ENCODE measurements around the gene PTGES3.

GRCh38 chr12:56661560-56661959, 26.5 kb downstream of the PTGES3 start:
- TF ChIP-seq, protein P1, sequence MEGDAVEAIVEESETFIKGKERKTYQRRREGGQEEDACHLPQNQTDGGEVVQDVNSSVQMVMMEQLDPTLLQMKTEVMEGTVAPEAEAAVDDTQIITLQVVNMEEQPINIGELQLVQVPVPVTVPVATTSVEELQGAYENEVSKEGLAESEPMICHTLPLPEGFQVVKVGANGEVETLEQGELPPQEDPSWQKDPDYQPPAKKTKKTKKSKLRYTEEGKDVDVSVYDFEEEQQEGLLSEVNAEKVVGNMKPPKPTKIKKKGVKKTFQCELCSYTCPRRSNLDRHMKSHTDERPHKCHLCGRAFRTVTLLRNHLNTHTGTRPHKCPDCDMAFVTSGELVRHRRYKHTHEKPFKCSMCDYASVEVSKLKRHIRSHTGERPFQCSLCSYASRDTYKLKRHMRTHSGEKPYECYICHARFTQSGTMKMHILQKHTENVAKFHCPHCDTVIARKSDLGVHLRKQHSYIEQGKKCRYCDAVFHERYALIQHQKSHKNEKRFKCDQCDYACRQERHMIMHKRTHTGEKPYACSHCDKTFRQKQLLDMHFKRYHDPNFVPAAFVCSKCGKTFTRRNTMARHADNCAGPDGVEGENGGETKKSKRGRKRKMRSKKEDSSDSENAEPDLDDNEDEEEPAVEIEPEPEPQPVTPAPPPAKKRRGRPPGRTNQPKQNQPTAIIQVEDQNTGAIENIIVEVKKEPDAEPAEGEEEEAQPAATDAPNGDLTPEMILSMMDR (IDR thresholded peaks at IDR 0.05): no peak
- TF ChIP-seq POLR2AphosphoS5 (IDR thresholded peaks at IDR 0.05): no peak

All from transverse colon (tissue), 4 donors.